Activated naive CD8-positive, alpha-beta T cell treated with anti-CD3 and anti-CD28 coated beads for 36 hours (primary cell): ENCODE results near the gene CTSS. TPM values are rescaled to one million over a fixed set of nuclear protein-coding genes. Genes with fewer than 3 reads are reported as not detected.
"Not testable (repeated sequence)": the region's sequence is repeated elsewhere in the genome, so short reads cannot be mapped to it uniquely, and the experiment has no call there.

ENCODE experiments used
- DNase-seq: peaks from one replicate; pipeline ENCODE4 v3.0.0; 2021
- H3K27ac Mint-ChIP-seq: one replicate; pipeline ENCODE4 v1.8.0; 2022; ENCODE audit warnings: mild to moderate bottlenecking, moderate library complexity, mixed read lengths
- H3K27me3 Mint-ChIP-seq: one replicate; pipeline ENCODE4 v1.8.0; 2022; ENCODE audit warnings: mild to moderate bottlenecking, mixed read lengths
- H3K36me3 Mint-ChIP-seq: one replicate; pipeline ENCODE4 v1.8.0; 2021; ENCODE audit warnings: mild to moderate bottlenecking, mixed read lengths
- H3K4me1 Mint-ChIP-seq: one replicate; pipeline ENCODE4 v1.8.0; 2021; ENCODE audit warnings: mixed read lengths
- H3K4me3 Mint-ChIP-seq: one replicate; pipeline ENCODE4 v1.8.0; 2022; ENCODE audit warnings: mild to moderate bottlenecking, moderate library complexity, mixed read lengths
- H3K9me3 Mint-ChIP-seq: one replicate; pipeline ENCODE4 v1.8.0; 2022; ENCODE audit warnings: mixed read lengths
- total RNA-seq, 2 experiments: library from RNA; stranded (reverse); gene quantifications; one replicate each; pipeline ENCODE4 v1.2.3, GENCODE V29; 2021

CTSS gene
- total RNA-seq = 10 to 100 TPM; 38.5 to 38.9 TPM

GRCh38 chr1:150765296-150765976 is at the start of gene CTSS:
Gene CTSS, minus strand, starts transcription at chr1:150765778. Its CDS starts 1,015 bp downstream, at chr1:150764763.
- DNase-seq = no peak
- H3K9me3 Mint-ChIP-seq = peaks cover 3% of the 10 kb centered on the region
- peaks cover 31% of the 10 kb centered on the region for H3K36me3 Mint-ChIP-seq
- peaks cover 32% of the 10 kb centered on the region for H3K4me1 Mint-ChIP-seq
- H3K4me3 Mint-ChIP-seq = peak within 1 kb of the TSS; percentile 90
- H3K27ac Mint-ChIP-seq = peak within 1 kb of the TSS; percentile 97
- H3K27me3 Mint-ChIP-seq = no peaks in the 10 kb centered on the region

GRCh38 chr1:150813028-150813707 is 47.6 kb upstream of the CTSS start:
- DNase-seq = no peak
- H3K27me3 Mint-ChIP-seq = no peaks in the 10 kb centered on the region
- H3K9me3 Mint-ChIP-seq = no peaks in the 10 kb centered on the region
- H3K36me3 Mint-ChIP-seq = peaks cover 15% of the 10 kb centered on the region
- H3K27ac Mint-ChIP-seq = no peak overlapping the region
- peaks cover 1% of the 10 kb centered on the region for H3K4me1 Mint-ChIP-seq
- H3K4me3 Mint-ChIP-seq = no peak overlapping the region

GRCh38 chr1:150810958-150811659 is 45.5 kb upstream of the CTSS start:
- H3K36me3 Mint-ChIP-seq = peaks cover 5% of the 10 kb centered on the region
- no peak overlapping the region for H3K4me3 Mint-ChIP-seq
- H3K4me1 Mint-ChIP-seq = peaks cover 13% of the 10 kb centered on the region
- no peak for DNase-seq
- no peaks in the 10 kb centered on the region for H3K9me3 Mint-ChIP-seq
- H3K27me3 Mint-ChIP-seq = no peaks in the 10 kb centered on the region
- H3K27ac Mint-ChIP-seq = no peak overlapping the region

- Mint-ChIP-seq H3K4me3 (no peak overlapping the region), H3K27ac (no peak overlapping the region), H3K4me1 (peaks cover 13% of the 10 kb centered on the region)
Measured at GRCh38 chr1:150809651-150810050, 44.1 kb upstream of the CTSS start.

GRCh38 chr1:150808846-150809245 is 43.3 kb upstream of the CTSS start:
- H3K36me3 Mint-ChIP-seq = peaks cover 3% of the 10 kb centered on the region
- H3K27me3 Mint-ChIP-seq = no peaks in the 10 kb centered on the region
- H3K4me1 Mint-ChIP-seq = peaks cover 13% of the 10 kb centered on the region
- no peaks in the 10 kb centered on the region for H3K9me3 Mint-ChIP-seq
- no peak overlapping the region for H3K4me3 Mint-ChIP-seq
- H3K27ac Mint-ChIP-seq = no peak overlapping the region
- no peak for DNase-seq

More at GRCh38 chr1:150809651-150810050, 44.1 kb upstream of the CTSS start:
- DNase-seq = no peak
- H3K36me3 Mint-ChIP-seq = peaks cover 2% of the 10 kb centered on the region
- no peaks in the 10 kb centered on the region for H3K9me3 Mint-ChIP-seq
- H3K27me3 Mint-ChIP-seq = no peaks in the 10 kb centered on the region

GRCh38 chr1:150808121-150808520 is 42.5 kb upstream of the CTSS start, which contains the start of gene CTSK:
Gene CTSK, minus strand, starts transcription at chr1:150808260. Its CDS starts 1,455 bp downstream, at chr1:150806805.
- H3K27me3 Mint-ChIP-seq = no peaks in the 10 kb centered on the region
- H3K9me3 Mint-ChIP-seq = no peaks in the 10 kb centered on the region
- peaks cover 13% of the 10 kb centered on the region for H3K4me1 Mint-ChIP-seq
- no peak within 1 kb of the TSS for H3K27ac Mint-ChIP-seq
- no peak within 1 kb of the TSS for H3K4me3 Mint-ChIP-seq
- no peak for DNase-seq
- peaks cover 2% of the 10 kb centered on the region for H3K36me3 Mint-ChIP-seq

GRCh38 chr1:150807249-150808023 is 41.9 kb upstream of the CTSS start:
- Mint-ChIP-seq H3K27me3 (no peaks in the 10 kb centered on the region), H3K9me3 (no peaks in the 10 kb centered on the region), H3K36me3 (peaks cover 2% of the 10 kb centered on the region), H3K4me1 (peaks cover 13% of the 10 kb centered on the region), H3K27ac (no peak overlapping the region), H3K4me3 (no peak overlapping the region)
- DNase-seq = no peak

GRCh38 chr1:150805899-150806298 is 40.3 kb upstream of the CTSS start:
- Mint-ChIP-seq H3K36me3 (peaks cover 2% of the 10 kb centered on the region), H3K27me3 (no peaks in the 10 kb centered on the region), H3K9me3 (no peaks in the 10 kb centered on the region), H3K27ac (no peak overlapping the region), H3K4me1 (peaks cover 13% of the 10 kb centered on the region), H3K4me3 (no peak overlapping the region)
- no peak for DNase-seq

GRCh38 chr1:150804671-150805070 is 39.1 kb upstream of the CTSS start:
- no peaks in the 10 kb centered on the region for H3K27me3 Mint-ChIP-seq
- no peak for DNase-seq

GRCh38 chr1:150799089-150799488 is 33.5 kb upstream of the CTSS start:
- no peaks in the 10 kb centered on the region for H3K9me3 Mint-ChIP-seq
- peaks cover under 1% of the 10 kb centered on the region for H3K36me3 Mint-ChIP-seq

More at GRCh38 chr1:150804671-150805070, 39.1 kb upstream of the CTSS start:
- Mint-ChIP-seq H3K36me3 (peaks cover 2% of the 10 kb centered on the region), H3K9me3 (no peaks in the 10 kb centered on the region), H3K27ac (no peak overlapping the region), H3K4me1 (peaks cover 13% of the 10 kb centered on the region), H3K4me3 (no peak overlapping the region)

GRCh38 chr1:150798525-150798924 is 32.9 kb upstream of the CTSS start:
- no peak overlapping the region for H3K27ac Mint-ChIP-seq
- H3K4me3 Mint-ChIP-seq = no peak overlapping the region
- no peaks in the 10 kb centered on the region for H3K4me1 Mint-ChIP-seq
- no peaks in the 10 kb centered on the region for H3K36me3 Mint-ChIP-seq
- H3K9me3 Mint-ChIP-seq = no peaks in the 10 kb centered on the region
- H3K27me3 Mint-ChIP-seq = no peaks in the 10 kb centered on the region
- no peak for DNase-seq

More at GRCh38 chr1:150799089-150799488, 33.5 kb upstream of the CTSS start:
- Mint-ChIP-seq H3K27me3 (no peaks in the 10 kb centered on the region), H3K4me3 (no peak overlapping the region), H3K27ac (no peak overlapping the region), H3K4me1 (no peaks in the 10 kb centered on the region)
- DNase-seq = no peak

GRCh38 chr1:150796374-150796773 is 30.8 kb upstream of the CTSS start:
- H3K9me3 Mint-ChIP-seq = no peaks in the 10 kb centered on the region
- H3K4me3 Mint-ChIP-seq = no peak overlapping the region
- H3K4me1 Mint-ChIP-seq = no peaks in the 10 kb centered on the region
- DNase-seq = no peak
- H3K27me3 Mint-ChIP-seq = no peaks in the 10 kb centered on the region
- H3K27ac Mint-ChIP-seq = no peak overlapping the region
- H3K36me3 Mint-ChIP-seq = no peaks in the 10 kb centered on the region

GRCh38 chr1:150793778-150794177 is 28.2 kb upstream of the CTSS start:
- not testable (repeated sequence) for DNase-seq, H3K27ac Mint-ChIP-seq, H3K4me3 Mint-ChIP-seq, H3K36me3 Mint-ChIP-seq, H3K27me3 Mint-ChIP-seq, H3K4me1 Mint-ChIP-seq, H3K9me3 Mint-ChIP-seq

- Mint-ChIP-seq H3K27me3 (no peaks in the 10 kb centered on the region), H3K36me3 (peaks cover 3% of the 10 kb centered on the region), H3K4me3 (no peak overlapping the region), H3K9me3 (no peaks in the 10 kb centered on the region), H3K4me1 (no peaks in the 10 kb centered on the region), H3K27ac (no peak overlapping the region)
- no peak for DNase-seq
Measured at GRCh38 chr1:150793221-150793620, 27.6 kb upstream of the CTSS start.

GRCh38 chr1:150791585-150791984 is 26.0 kb upstream of the CTSS start:
- peaks cover 3% of the 10 kb centered on the region for H3K36me3 Mint-ChIP-seq
- no peak overlapping the region for H3K27ac Mint-ChIP-seq
- peaks cover 2% of the 10 kb centered on the region for H3K4me1 Mint-ChIP-seq
- no peak for DNase-seq
- no peak overlapping the region for H3K4me3 Mint-ChIP-seq
- H3K9me3 Mint-ChIP-seq = no peaks in the 10 kb centered on the region
- H3K27me3 Mint-ChIP-seq = no peaks in the 10 kb centered on the region
